ENCODE results near the gene CDC123. TPM values are rescaled to one million over a fixed set of nuclear protein-coding genes. Genes with fewer than 3 reads are reported as not detected.

The CDC123 gene
- total RNA-seq, 1 experiment from 2014 or later = 132 TPM

DNA sequence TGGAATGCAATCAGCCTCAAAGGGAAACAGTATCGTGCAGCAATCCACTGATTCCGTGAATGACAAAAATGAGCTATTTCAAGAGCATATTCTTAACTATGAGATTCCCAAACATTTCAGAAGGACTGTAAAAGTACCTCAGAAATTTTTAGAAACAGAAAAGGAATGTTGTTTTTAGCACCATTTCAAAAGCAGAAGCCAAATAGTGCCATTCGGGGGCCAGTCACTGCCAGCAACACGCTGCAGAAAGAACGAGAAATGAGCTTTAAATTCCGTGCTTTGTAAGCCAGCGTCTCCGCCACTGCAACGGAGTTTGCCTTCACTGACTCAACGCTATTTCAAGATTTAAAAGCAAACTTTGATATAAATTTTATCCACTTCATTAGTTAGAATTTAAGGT is 6.6 kb upstream of the CDC123 start:
- ChIA-PET CTCF (no interaction called here), RAD21 (ENCODE audit: low non-redundant PET in 1 of 2, low total read pairs in 2 of 2, uncharacterized antibody in 2 of 2, unreplicated experiment in 2 of 2) (no interaction called here), POLR2A (no interaction called here)
- Histone ChIP-seq H3K4me1 (ENCODE audit: control insufficient read depth in 1 of 2, insufficient read depth in 2 of 2, low read length in 2 of 2) (peaks cover 10 to 11% of the 10 kb centered on the region in 2 experiments), H3K36me3 (ENCODE audit: control insufficient read depth in 1 of 2, insufficient read depth in 2 of 2, low read length in 2 of 2) (peaks cover 14 to 28% of the 10 kb centered on the region in 2 experiments; a peak in 3 of 4 replicates), H3K9me2 (ENCODE audit: insufficient read depth) (no peaks in the 10 kb centered on the region), H3K9me3 (ENCODE audit: control insufficient read depth in 1 of 2, insufficient read depth in 1 of 2, low read depth in 1 of 2, low read length in 2 of 2) (no peaks in the 10 kb centered on the region), H3K4me2 (ENCODE audit: low read length) (no peak overlapping the region), H3K27ac (ENCODE audit: low read depth, low read length) (no peak overlapping the region), H3K9ac (ENCODE audit: low read length) (no peak overlapping the region), H4K20me1 (ENCODE audit: insufficient read depth) (peaks cover 10% of the 10 kb centered on the region; the same call in 1 of the 2 replicates), H3K4me3 (replicated peaks in 1 of 2; ENCODE audit: low read depth in 1 of 2, low read length in 2 of 2) (no peak overlapping the region), H3K27me3 (ENCODE audit: insufficient read depth, low read length) (no peaks in the 10 kb centered on the region), H2AFZ (ENCODE audit: low read depth, low read length, poor library complexity, severe bottlenecking) (no peak overlapping the region), H3K79me2 (ENCODE audit: insufficient read depth, low read length) (peaks cover 92% of the 10 kb centered on the region)
- intact Hi-C loops (cut with micrococcal nuclease) = no loop called here
- ATAC-seq (no peak), DNase-seq (ENCODE audit: low read depth, low spot score) (no peak)
- no TSS peak for BruUV-seq (replicated peaks)
- TF ChIP-seq, protein P1, sequence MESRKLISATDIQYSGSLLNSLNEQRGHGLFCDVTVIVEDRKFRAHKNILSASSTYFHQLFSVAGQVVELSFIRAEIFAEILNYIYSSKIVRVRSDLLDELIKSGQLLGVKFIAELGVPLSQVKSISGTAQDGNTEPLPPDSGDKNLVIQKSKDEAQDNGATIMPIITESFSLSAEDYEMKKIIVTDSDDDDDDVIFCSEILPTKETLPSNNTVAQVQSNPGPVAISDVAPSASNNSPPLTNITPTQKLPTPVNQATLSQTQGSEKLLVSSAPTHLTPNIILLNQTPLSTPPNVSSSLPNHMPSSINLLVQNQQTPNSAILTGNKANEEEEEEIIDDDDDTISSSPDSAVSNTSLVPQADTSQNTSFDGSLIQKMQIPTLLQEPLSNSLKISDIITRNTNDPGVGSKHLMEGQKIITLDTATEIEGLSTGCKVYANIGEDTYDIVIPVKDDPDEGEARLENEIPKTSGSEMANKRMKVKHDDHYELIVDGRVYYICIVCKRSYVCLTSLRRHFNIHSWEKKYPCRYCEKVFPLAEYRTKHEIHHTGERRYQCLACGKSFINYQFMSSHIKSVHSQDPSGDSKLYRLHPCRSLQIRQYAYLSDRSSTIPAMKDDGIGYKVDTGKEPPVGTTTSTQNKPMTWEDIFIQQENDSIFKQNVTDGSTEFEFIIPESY (IDR thresholded peaks at IDR 0.05; ENCODE audit: extremely low read depth, insufficient replicate concordance, low read length) = no peak
- TF ChIP-seq JUND (IDR thresholded peaks at IDR 0.05) = no peak
- TF ChIP-seq, protein P2, sequence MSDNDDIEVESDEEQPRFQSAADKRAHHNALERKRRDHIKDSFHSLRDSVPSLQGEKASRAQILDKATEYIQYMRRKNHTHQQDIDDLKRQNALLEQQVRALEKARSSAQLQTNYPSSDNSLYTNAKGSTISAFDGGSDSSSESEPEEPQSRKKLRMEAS (IDR thresholded peaks at IDR 0.05) = no peak
- TF ChIP-seq CBX3 (IDR thresholded peaks at IDR 0.05; ENCODE audit: low read depth) = no peak
- no peak for TF ChIP-seq ZNF274 (IDR thresholded peaks at IDR 0.05; ENCODE audit: low read depth, low read length)
- no peak for TF ChIP-seq SRF (IDR thresholded peaks at IDR 0.05; ENCODE audit: low read depth)
- TF ChIP-seq YY1 (IDR thresholded peaks at IDR 0.05; ENCODE audit: extremely low read depth, insufficient replicate concordance, low read depth, low read length) = no peak
- no peak for TF ChIP-seq POLR2A (IDR thresholded peaks at IDR 0.05; ENCODE audit: borderline replicate concordance, extremely low read depth, insufficient read depth, insufficient read length)
- no peak for TF ChIP-seq ZFX (IDR thresholded peaks at IDR 0.05)
- no peak for TF ChIP-seq CEBPB (IDR thresholded peaks at IDR 0.05; ENCODE audit: low read depth)
- TF ChIP-seq, protein P3, sequence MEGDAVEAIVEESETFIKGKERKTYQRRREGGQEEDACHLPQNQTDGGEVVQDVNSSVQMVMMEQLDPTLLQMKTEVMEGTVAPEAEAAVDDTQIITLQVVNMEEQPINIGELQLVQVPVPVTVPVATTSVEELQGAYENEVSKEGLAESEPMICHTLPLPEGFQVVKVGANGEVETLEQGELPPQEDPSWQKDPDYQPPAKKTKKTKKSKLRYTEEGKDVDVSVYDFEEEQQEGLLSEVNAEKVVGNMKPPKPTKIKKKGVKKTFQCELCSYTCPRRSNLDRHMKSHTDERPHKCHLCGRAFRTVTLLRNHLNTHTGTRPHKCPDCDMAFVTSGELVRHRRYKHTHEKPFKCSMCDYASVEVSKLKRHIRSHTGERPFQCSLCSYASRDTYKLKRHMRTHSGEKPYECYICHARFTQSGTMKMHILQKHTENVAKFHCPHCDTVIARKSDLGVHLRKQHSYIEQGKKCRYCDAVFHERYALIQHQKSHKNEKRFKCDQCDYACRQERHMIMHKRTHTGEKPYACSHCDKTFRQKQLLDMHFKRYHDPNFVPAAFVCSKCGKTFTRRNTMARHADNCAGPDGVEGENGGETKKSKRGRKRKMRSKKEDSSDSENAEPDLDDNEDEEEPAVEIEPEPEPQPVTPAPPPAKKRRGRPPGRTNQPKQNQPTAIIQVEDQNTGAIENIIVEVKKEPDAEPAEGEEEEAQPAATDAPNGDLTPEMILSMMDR (IDR thresholded peaks at IDR 0.05 in 2 of 3, conservative IDR thresholded peaks at IDR 0.05 in 1 of 3; ENCODE audit: borderline replicate concordance in 1 of 3, insufficient read depth in 1 of 3, low read depth in 2 of 3, low read length in 2 of 3) = no peak
- TF ChIP-seq, protein P4, sequence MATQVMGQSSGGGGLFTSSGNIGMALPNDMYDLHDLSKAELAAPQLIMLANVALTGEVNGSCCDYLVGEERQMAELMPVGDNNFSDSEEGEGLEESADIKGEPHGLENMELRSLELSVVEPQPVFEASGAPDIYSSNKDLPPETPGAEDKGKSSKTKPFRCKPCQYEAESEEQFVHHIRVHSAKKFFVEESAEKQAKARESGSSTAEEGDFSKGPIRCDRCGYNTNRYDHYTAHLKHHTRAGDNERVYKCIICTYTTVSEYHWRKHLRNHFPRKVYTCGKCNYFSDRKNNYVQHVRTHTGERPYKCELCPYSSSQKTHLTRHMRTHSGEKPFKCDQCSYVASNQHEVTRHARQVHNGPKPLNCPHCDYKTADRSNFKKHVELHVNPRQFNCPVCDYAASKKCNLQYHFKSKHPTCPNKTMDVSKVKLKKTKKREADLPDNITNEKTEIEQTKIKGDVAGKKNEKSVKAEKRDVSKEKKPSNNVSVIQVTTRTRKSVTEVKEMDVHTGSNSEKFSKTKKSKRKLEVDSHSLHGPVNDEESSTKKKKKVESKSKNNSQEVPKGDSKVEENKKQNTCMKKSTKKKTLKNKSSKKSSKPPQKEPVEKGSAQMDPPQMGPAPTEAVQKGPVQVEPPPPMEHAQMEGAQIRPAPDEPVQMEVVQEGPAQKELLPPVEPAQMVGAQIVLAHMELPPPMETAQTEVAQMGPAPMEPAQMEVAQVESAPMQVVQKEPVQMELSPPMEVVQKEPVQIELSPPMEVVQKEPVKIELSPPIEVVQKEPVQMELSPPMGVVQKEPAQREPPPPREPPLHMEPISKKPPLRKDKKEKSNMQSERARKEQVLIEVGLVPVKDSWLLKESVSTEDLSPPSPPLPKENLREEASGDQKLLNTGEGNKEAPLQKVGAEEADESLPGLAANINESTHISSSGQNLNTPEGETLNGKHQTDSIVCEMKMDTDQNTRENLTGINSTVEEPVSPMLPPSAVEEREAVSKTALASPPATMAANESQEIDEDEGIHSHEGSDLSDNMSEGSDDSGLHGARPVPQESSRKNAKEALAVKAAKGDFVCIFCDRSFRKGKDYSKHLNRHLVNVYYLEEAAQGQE (IDR thresholded peaks at IDR 0.05; ENCODE audit: low read depth) = no peak
- no peak for TF ChIP-seq POLR2AphosphoS5 (IDR thresholded peaks at IDR 0.05; ENCODE audit: low read depth, low read length)
- no peak for TF ChIP-seq SIN3A (IDR thresholded peaks at IDR 0.05; ENCODE audit: low read depth)
- TF ChIP-seq TCF7L2 (IDR thresholded peaks at IDR 0.05; ENCODE audit: borderline replicate concordance, extremely low read depth, insufficient read depth, insufficient read length) = no peak

All from HCT116 (cell line).